OCI-LY1 (cell line): ENCODE measurements around the gene SLC24A5.

Experiments used
- H2AFZ ChIP-seq: fragments of 200-600 bp; sonication (generic), shearing (Covaris generic); 2 replicates; pipeline ENCODE4 v1.6.0; 2014; ENCODE audit warnings: antibody characterized with exemption, mild to moderate bottlenecking, low read length
- H3F3A ChIP-seq: fragments of 200-600 bp; sonication (generic), shearing (Covaris generic); 2 replicates; pipeline ENCODE4 v1.6.0; 2014; ENCODE audit warnings: mild to moderate bottlenecking, antibody characterized with exemption, low read length, moderate library complexity; ENCODE audit not compliant: insufficient read depth
- H3K27ac ChIP-seq: fragments of 200-600 bp; sonication (generic); 2 replicates; pipeline ENCODE4 v1.5.1; 2014; ENCODE audit warnings: low read length, mixed run types, mild to moderate bottlenecking, low read depth; ENCODE audit not compliant: poor library complexity, severe bottlenecking
- H3K27me3 ChIP-seq: fragments of 200-600 bp; sonication (generic); 2 replicates; pipeline ENCODE4 v1.6.0; 2014; ENCODE audit warnings: antibody characterized with exemption, mild to moderate bottlenecking, low read length, moderate library complexity; ENCODE audit not compliant: insufficient read depth
- H3K36me3 ChIP-seq: fragments of 200-600 bp; sonication (generic); 2 replicates; pipeline ENCODE4 v1.6.1; 2014; ENCODE audit warnings: mild to moderate bottlenecking, antibody characterized with exemption, low read length, moderate library complexity, mixed read lengths; ENCODE audit not compliant: insufficient read depth
- H3K4me1 ChIP-seq: fragments of 200-600 bp; sonication (generic); 2 replicates; pipeline ENCODE4 v1.5.1; 2014; ENCODE audit warnings: mild to moderate bottlenecking, low read length, moderate library complexity; ENCODE audit not compliant: insufficient read depth, severe bottlenecking
- H3K4me2 ChIP-seq: fragments of 200-600 bp; sonication (generic), shearing (Covaris generic); 2 replicates; pipeline ENCODE4 v1.6.1; 2014; ENCODE audit warnings: low read length
- H3K4me3 ChIP-seq: fragments of 200-600 bp; sonication (generic); 2 replicates; pipeline ENCODE4 v1.5.1; 2014; ENCODE audit warnings: low read length, low read depth, mild to moderate bottlenecking, mixed read lengths; ENCODE audit not compliant: poor library complexity, severe bottlenecking
- H3K79me2 ChIP-seq: fragments of 200-600 bp; shearing (Covaris generic); 2 replicates; pipeline ENCODE4 v1.6.1; 2016; ENCODE audit warnings: mixed run types, low read length, mixed read lengths; ENCODE audit not compliant: insufficient read depth
- H3K9ac ChIP-seq: fragments of 200-600 bp; sonication (generic), shearing (Covaris generic); 2 replicates; pipeline ENCODE4 v1.6.1; 2014; ENCODE audit warnings: mild to moderate bottlenecking, low read length, mixed read lengths
- H3K9me2 ChIP-seq: fragments of 200-600 bp; sonication (generic), shearing (Covaris generic); 2 replicates; pipeline ENCODE4 v1.6.1; 2014; ENCODE audit warnings: low read depth, mild to moderate bottlenecking, low read length, mixed read lengths
- H3K9me3 ChIP-seq: fragments of 200-600 bp; shearing (Covaris generic); 2 replicates; pipeline ENCODE4 v1.6.1; 2014; ENCODE audit warnings: low read length, mixed read lengths
- H4K20me1 ChIP-seq: fragments of 200-600 bp; sonication (generic), shearing (Covaris generic); 2 replicates; pipeline ENCODE4 v1.6.0; 2016; ENCODE audit warnings: mild to moderate bottlenecking, low read length; ENCODE audit not compliant: insufficient read depth
- EZH2 ChIP-seq: fragments of 200-600 bp; sonication (generic), shearing (Covaris generic); IDR thresholded peaks from 2 replicates; pipeline ENCODE4 v1.8.0; 2017; ENCODE audit warnings: borderline replicate concordance, mixed run types, mild to moderate bottlenecking, antibody characterized with exemption, low read length, moderate library complexity, mixed read lengths
- TF ChIP-seq, protein P1 (sequence below): fragments of 200-600 bp; sonication (generic), shearing (Covaris generic); IDR thresholded peaks from 2 replicates; pipeline ENCODE4 v1.5.1; 2017; ENCODE audit warnings: mild to moderate bottlenecking, antibody characterized with exemption, low read length, moderate library complexity, mixed read lengths

SLC24A5 gene

DNA sequence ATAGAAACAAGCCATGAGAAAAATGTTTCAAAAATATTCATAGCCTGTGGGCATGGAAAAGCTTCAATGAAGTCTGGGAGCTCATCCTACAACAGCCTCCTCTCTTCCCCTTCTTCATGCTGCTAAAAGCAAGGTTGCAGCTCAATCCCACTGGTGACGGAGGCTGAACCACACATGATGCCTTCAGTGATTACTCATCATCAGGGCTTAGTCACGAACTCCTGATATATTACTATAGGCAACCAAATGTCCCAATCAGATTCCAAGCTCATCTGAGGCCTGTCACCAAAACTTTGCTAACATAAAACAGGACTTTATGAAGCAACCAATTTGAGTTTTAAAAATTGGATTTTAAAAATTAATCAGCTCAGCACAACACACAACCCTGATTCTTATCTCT, 24.0 kb upstream of the SLC24A5 start:
- H3K9me2 ChIP-seq = no peaks in the 10 kb centered on the region
- no peaks in the 10 kb centered on the region for H3K79me2 ChIP-seq
- H3K27me3 ChIP-seq = no peaks in the 10 kb centered on the region
- H3K9me3 ChIP-seq = no peaks in the 10 kb centered on the region
- H3K36me3 ChIP-seq = no peaks in the 10 kb centered on the region
- no peaks in the 10 kb centered on the region for H4K20me1 ChIP-seq
- no peaks in the 10 kb centered on the region for H3K4me1 ChIP-seq
- H3K4me3 ChIP-seq = no peak overlapping the region
- no peaks in the 10 kb centered on the region for H3F3A ChIP-seq
- no peak overlapping the region for H3K4me2 ChIP-seq
- no peak for TF ChIP-seq EZH2
- TF ChIP-seq, protein P1, sequence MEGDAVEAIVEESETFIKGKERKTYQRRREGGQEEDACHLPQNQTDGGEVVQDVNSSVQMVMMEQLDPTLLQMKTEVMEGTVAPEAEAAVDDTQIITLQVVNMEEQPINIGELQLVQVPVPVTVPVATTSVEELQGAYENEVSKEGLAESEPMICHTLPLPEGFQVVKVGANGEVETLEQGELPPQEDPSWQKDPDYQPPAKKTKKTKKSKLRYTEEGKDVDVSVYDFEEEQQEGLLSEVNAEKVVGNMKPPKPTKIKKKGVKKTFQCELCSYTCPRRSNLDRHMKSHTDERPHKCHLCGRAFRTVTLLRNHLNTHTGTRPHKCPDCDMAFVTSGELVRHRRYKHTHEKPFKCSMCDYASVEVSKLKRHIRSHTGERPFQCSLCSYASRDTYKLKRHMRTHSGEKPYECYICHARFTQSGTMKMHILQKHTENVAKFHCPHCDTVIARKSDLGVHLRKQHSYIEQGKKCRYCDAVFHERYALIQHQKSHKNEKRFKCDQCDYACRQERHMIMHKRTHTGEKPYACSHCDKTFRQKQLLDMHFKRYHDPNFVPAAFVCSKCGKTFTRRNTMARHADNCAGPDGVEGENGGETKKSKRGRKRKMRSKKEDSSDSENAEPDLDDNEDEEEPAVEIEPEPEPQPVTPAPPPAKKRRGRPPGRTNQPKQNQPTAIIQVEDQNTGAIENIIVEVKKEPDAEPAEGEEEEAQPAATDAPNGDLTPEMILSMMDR = no peak
- no peak overlapping the region for H3K9ac ChIP-seq
- H2AFZ ChIP-seq = no peak overlapping the region
- H3K27ac ChIP-seq = no peak overlapping the region

DNA sequence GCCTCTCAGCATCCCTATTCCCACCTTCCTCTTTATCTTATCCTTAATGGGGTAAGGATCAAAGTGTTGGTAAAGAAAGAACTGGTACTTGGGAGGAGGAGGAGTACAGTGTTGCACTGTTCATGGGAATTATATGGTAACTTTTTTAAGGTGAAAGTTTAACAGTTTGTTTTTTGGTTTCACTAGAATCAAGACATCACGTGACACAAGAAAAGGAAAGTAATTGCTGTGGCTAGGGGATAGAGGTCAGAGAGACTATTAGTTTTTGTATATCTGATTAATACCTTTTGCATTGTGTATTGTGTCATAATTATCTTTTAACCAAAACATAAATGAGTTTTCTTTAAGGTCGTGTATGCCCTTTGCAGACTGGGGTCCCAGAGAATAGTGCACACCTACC, 23.5 kb upstream of the SLC24A5 start:
- Histone ChIP-seq H3K27me3 (no peaks in the 10 kb centered on the region), H3K9me2 (no peaks in the 10 kb centered on the region)
- no peak for TF ChIP-seq EZH2
- TF ChIP-seq, protein P1 = no peak

DNA sequence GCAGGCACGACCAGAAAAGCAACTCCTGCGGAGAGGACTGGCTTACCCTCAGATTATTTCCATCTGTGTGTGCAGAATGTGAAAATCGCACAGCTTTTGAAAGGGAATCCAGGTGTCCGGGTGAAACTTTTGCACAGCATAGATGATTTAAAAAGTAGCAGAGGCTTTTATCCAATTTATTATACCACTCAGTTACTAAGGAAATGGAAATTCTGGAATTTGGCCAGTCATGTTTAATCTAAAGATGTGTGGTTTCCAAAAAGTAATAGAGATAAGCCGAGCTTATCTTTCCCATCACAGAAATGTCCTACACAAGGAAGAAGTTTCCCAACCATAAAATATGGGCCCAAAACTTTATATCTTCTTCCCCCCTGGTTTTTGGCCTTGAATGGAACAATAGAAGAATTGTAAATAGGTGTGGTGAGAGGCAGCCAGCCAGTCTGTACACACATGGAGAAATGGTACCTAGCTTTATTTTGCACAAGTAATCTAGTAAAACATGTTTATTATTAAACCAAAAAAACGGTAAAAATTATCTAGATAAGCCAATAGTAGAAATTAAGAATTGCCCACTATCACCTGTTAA, 19.3 kb upstream of the SLC24A5 start:
- Histone ChIP-seq H3F3A (no peaks in the 10 kb centered on the region), H3K27ac (no peak overlapping the region), H3K36me3 (no peaks in the 10 kb centered on the region), H3K9me2 (no peaks in the 10 kb centered on the region), H2AFZ (no peak overlapping the region), H4K20me1 (no peaks in the 10 kb centered on the region), H3K4me2 (no peak overlapping the region), H3K4me1 (no peaks in the 10 kb centered on the region), H3K4me3 (no peak overlapping the region), H3K27me3 (no peaks in the 10 kb centered on the region), H3K9ac (no peak overlapping the region), H3K79me2 (no peaks in the 10 kb centered on the region), H3K9me3 (no peaks in the 10 kb centered on the region)
- no peak for TF ChIP-seq EZH2

More for the DNA sequence above, 23.5 kb upstream of the SLC24A5 start:
- H3K79me2 ChIP-seq = no peaks in the 10 kb centered on the region
- H3K4me2 ChIP-seq = no peak overlapping the region
- H3K9ac ChIP-seq = no peak overlapping the region
- no peaks in the 10 kb centered on the region for H3K36me3 ChIP-seq
- no peak overlapping the region for H3K4me3 ChIP-seq
- H3K4me1 ChIP-seq = no peaks in the 10 kb centered on the region
- no peak overlapping the region for H3K27ac ChIP-seq
- no peaks in the 10 kb centered on the region for H3F3A ChIP-seq
- H2AFZ ChIP-seq = no peak overlapping the region
- H3K9me3 ChIP-seq = no peaks in the 10 kb centered on the region
- no peaks in the 10 kb centered on the region for H4K20me1 ChIP-seq

DNA sequence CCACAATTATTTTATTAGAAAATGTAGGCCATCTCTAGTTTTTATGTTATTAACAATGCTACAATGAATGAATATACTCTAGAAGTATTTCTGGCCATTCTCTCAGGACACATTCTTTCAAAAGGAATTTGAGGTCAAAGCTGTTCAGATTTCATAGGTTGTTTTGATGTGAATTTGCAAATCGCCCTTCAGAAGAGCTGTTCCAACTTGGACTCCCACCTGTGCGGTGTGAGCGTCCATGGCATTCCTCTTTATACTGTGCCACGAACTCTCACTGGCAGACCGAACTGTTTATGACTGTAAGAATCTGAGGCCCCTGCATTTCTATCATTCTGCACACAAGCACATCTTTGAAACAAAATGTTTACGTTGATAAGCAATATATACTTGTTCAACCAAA, 18.6 kb upstream of the SLC24A5 start:
- no peak overlapping the region for H2AFZ ChIP-seq
- no peaks in the 10 kb centered on the region for H3K4me1 ChIP-seq
- no peak overlapping the region for H3K27ac ChIP-seq
- TF ChIP-seq, protein P1 = no peak
- TF ChIP-seq EZH2 = no peak
- no peaks in the 10 kb centered on the region for H3K36me3 ChIP-seq
- H3K9me2 ChIP-seq = no peaks in the 10 kb centered on the region
- H3K9me3 ChIP-seq = no peaks in the 10 kb centered on the region
- H3F3A ChIP-seq = no peaks in the 10 kb centered on the region
- H3K4me3 ChIP-seq = no peak overlapping the region
- H3K4me2 ChIP-seq = no peak overlapping the region
- no peak overlapping the region for H3K9ac ChIP-seq
- no peaks in the 10 kb centered on the region for H3K79me2 ChIP-seq
- no peaks in the 10 kb centered on the region for H3K27me3 ChIP-seq
- no peaks in the 10 kb centered on the region for H4K20me1 ChIP-seq
